ENCODE results near the gene RPH3AL. TPM values are rescaled to one million over a fixed set of nuclear protein-coding genes. Genes with fewer than 3 reads are reported as not detected.

The RPH3AL gene
- total and polyA plus RNA-seq, 2 of the 8 experiments (the other 6 are each of a cell fraction or from before 2014, with no cell fraction given): 5.6 to 5.8 TPM

DNA sequence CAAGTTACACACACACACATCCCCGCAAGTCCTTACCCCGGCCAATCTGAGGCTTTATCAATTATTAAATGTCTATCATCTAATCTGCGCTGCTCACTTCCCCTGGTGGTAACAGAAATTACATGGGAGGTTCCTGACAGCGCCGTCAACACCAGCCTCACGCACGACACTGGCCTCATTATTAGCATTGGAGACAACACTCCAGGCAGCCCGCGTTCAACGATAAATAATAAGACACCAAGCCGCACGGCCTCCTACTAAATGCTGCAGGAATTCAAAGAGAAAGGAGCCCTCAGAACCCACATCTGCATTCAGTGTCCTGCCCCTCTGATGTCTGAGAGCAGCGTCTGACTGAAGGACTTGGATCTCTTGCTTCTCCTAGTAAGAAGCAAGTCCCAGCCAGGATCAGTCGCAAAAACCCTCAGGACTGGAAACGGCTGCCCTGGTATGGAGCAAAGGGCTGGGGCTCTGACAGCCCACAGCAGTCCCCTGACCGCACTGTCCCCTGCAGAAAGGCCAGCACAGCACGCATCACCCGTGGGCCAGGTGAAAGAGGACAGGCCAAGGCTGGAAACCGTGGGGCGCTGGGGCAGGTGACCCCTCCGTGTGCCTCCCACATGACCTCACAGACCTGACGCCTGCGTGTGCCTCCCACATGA lies 7.6 kb upstream of the RPH3AL start (continued):
- TF ChIP-seq PHF8 (conservative IDR thresholded peaks at IDR 0.05; ENCODE audit: low read depth, low read length) (no peak), KDM1A (IDR thresholded peaks at IDR 0.05; ENCODE audit: borderline replicate concordance, low read length) (no peak)

Data from H1 (cell line).